GM18520 (cell line): Measurements from ENCODE around the gene KCNJ15.

Experiments used
- ATAC-seq: cut with Tn5 transposase; IDR thresholded peaks from one replicate; pipeline ENCODE4 v1.9.1; 2021; ENCODE audit not compliant: unreplicated experiment

Gene KCNJ15

DNA sequence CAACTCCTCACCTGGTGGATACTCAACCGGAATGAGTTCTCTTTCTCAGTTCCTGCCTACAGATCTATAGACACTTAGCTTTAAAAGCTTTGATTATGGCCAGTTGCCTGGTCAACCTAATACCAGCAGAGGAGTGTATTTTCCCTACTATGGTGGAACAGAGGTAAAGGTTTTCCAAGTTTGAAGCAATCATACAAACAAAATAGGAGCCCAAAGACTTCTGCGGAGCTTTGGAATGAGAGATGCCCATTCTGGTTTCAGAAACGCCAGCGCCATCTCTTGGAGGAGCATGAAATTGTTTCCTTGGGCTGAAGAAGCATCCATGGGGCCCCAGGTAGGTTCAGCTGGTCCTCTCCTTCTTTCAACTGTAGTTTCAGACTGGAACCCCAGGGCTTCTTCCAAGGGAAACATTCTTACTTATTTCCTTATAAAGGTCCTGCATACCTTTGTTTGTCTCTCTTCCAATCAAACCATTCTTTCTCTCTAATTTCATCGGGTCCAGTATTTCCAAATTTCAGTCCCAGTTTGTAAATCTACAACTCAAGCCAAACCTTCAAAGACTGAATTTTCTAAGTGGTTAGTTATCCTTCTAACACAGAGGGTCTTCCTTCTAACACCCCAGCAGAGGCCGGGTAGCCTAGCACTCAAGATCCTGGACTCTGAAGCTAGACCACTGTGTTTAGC, 95.9 kb downstream of the KCNJ15 start:
- no peak for ATAC-seq

DNA sequence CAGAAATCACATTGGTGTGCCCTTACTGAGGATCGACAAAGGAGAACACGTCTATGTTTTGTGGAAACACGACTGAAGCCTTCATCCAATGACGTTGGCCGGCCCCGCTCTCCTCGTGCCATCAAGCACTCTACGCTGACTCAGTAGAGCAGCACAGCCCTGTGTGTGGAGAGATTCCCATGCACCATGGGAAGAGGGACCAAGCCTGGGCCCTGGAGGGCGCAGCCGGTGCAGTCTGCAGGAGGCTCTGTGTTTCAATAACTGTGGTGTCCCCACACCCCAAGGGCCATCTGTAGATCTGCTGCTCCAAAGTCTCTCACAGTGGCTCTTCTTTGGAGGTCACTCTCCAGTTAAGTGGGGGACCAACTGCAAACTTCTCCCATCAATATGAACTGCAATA, 97.4 kb downstream of the KCNJ15 start:
- ATAC-seq = no peak

DNA sequence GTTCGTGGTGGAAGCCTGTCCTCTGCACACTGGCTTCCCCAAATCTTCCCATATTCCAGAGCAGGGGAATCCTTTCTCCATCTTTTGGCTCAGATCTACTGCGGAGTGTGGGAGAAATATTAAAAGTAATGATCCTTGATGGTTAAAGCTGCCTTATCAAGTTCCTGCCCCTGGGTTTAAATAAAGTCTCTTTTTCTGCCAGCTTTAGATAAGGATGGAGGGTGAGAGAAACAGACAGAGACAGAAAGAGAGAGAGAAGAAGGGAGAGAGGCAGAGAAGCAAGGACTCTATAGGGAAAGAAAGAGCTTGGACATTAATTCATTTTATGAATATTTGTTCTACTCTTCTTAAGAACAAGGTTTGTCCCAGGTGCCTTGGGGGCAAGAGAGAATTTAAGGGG, 98.0 kb downstream of the KCNJ15 start:
- ATAC-seq = no peak

DNA sequence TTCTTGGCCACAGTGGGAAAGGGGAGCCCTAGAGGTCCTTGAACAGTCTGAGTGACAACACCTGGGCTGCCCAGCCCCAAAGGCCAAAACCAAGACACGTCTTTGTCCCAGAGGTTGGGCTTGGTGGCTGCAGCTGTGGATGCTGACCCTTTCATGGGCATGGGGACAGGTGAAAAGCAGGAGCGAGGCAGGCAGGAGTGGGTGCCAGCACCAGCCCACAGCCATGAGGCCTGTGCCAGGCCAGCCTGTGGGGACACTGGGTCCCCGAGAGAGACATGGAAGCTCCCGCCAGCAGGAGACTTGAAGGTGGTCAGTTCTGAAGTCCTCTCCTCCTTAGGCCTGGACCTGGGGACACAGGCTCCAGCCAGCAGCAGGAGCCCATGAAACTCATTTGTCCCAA, 98.6 kb downstream of the KCNJ15 start:
- no peak for ATAC-seq

DNA sequence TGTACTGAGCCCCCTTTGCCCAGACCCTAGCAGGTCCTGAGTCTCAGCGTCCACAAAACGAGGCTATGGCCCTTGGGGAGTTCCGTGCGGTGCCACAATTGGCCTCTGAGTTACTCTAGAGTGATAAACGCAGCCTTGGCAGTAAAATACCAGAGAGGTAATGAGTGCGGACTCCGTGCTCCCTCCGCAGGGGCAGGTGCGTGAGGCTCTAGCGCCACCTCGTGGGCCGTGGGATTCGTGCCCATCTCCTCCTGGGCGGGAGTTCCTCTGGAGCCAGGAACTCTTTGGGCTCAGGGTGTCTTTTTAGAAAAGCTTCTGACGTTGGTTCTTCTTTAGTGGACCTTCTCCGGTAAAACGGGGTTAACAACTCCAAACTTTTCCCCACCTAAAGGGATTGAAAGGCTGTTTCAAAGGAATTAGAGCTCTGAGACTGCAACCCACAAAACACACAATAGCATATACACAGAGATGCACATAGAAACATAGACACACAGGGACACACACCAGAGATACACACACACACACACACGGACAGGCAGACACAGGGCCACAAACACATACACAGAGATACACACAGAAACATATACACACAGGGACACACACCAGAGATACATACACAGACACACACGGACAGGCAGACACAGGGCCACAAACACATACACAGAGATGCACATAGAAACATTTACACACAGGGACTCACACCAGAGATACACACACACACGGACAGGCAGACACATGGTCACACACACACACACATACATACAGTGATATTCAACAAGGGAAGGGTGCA, 99.4 kb downstream of the KCNJ15 start:
- ATAC-seq = no peak
